Neural cell (in vitro differentiated cells): ENCODE data around the gene PRKCD. TPM values are rescaled to one million over a fixed set of nuclear protein-coding genes. Genes with fewer than 3 reads are reported as not detected.

Experiments used
- H2AFZ ChIP-seq: fragments of 200-600, 300-800 bp; sonication (generic), shearing (Covaris generic); 2 replicates; pipeline ENCODE4 v1.6.0; 2014; ENCODE audit warnings: low read depth, mild to moderate bottlenecking, antibody characterized with exemption, low read length, moderate library complexity
- H3F3A ChIP-seq: fragments of 200-600 bp; shearing (Covaris generic); 2 replicates; pipeline ENCODE4 v1.6.1; 2016; ENCODE audit warnings: mild to moderate bottlenecking, moderate library complexity, mixed read lengths, antibody characterized with exemption, low read length; ENCODE audit not compliant: insufficient read depth, poor library complexity, severe bottlenecking
- H3K27ac ChIP-seq: fragments of 200-600, 300-800 bp; sonication (generic), shearing (Covaris generic); 2 replicates; pipeline ENCODE4 v1.5.1; 2014; ENCODE audit warnings: mild to moderate bottlenecking, low read length, moderate library complexity
- H3K27me3 ChIP-seq: fragments of 300-800, 200-600 bp; sonication (generic), shearing (Covaris generic); 2 replicates; pipeline ENCODE4 v1.6.0; 2014; ENCODE audit warnings: mild to moderate bottlenecking, low read depth, low read length, moderate library complexity; ENCODE audit not compliant: insufficient read depth
- H3K36me3 ChIP-seq: fragments of 300-800, 200-600 bp; sonication (generic), shearing (Covaris generic); 2 replicates; pipeline ENCODE4 v1.5.1; 2014; ENCODE audit warnings: mild to moderate bottlenecking, antibody characterized with exemption, low read length, moderate library complexity; ENCODE audit not compliant: insufficient read depth
- H3K4me2 ChIP-seq: fragments of 300-800, 200-600 bp; sonication (generic), shearing (Covaris generic); 2 replicates; pipeline ENCODE4 v1.6.0; 2014; ENCODE audit warnings: mild to moderate bottlenecking, low read length
- H3K4me3 ChIP-seq: fragments of 300-800, 200-600 bp; sonication (generic), shearing (Covaris generic); 2 replicates; pipeline ENCODE4 v1.5.1; 2014; ENCODE audit warnings: mild to moderate bottlenecking, low read length, moderate library complexity
- H3K79me2 ChIP-seq: fragments of 200-600 bp; shearing (Covaris generic); replicated peaks from 2 replicates; pipeline ENCODE4 v1.6.0; 2014; ENCODE audit warnings: mild to moderate bottlenecking, low read length, moderate library complexity; ENCODE audit not compliant: insufficient read depth
- H3K9ac ChIP-seq: fragments of 300-800, 200-600 bp; sonication (generic), shearing (Covaris generic); 2 replicates; pipeline ENCODE4 v1.6.1; 2016; ENCODE audit warnings: mild to moderate bottlenecking, low read length, mixed read lengths
- H3K9me2 ChIP-seq: fragments of 200-600 bp; shearing (Covaris generic); 2 replicates; pipeline ENCODE4 v1.6.1; 2016; ENCODE audit warnings: mild to moderate bottlenecking, low read length, mixed read lengths; ENCODE audit not compliant: insufficient read depth
- H3K9me3 ChIP-seq: fragments of 200-600, 300-800 bp; sonication (generic), shearing (Covaris generic); 2 replicates; pipeline ENCODE4 v1.6.1; 2016; ENCODE audit warnings: mild to moderate bottlenecking, mixed run types, low read length, moderate library complexity, mixed read lengths
- H4K20me1 ChIP-seq: fragments of 200-600 bp; shearing (Covaris generic); 2 replicates; pipeline ENCODE4 v1.6.1; 2016; ENCODE audit warnings: mild to moderate bottlenecking, mixed run types; ENCODE audit not compliant: insufficient read depth
- CTCF ChIP-seq: fragments of 450-650 bp; IDR thresholded peaks from 2 replicates; pipeline ENCODE4 v1.5.1; 2014; ENCODE audit warnings: antibody characterized with exemption, mild to moderate bottlenecking, moderate library complexity; ENCODE audit not compliant: poor library complexity, severe bottlenecking
- EP300 ChIP-seq: fragments of 450-650 bp; conservative IDR thresholded peaks from 2 replicates; pipeline ENCODE4 v1.6.1; 2014; ENCODE audit warnings: antibody characterized with exemption, mild to moderate bottlenecking, moderate library complexity; ENCODE audit not compliant: poor library complexity, severe bottlenecking
- EZH2 ChIP-seq: fragments of 200-600, 300-800 bp; shearing (Covaris generic), sonication (generic); IDR thresholded peaks from 2 replicates; pipeline ENCODE4 v1.6.1; 2014; ENCODE audit warnings: antibody characterized with exemption, low read length, borderline replicate concordance, mild to moderate bottlenecking; ENCODE audit not compliant: insufficient read depth, poor library complexity, severe bottlenecking
- MXI1 ChIP-seq: fragments of 450-650 bp; conservative IDR thresholded peaks from 2 replicates; pipeline ENCODE4 v1.6.1; 2014; ENCODE audit warnings: antibody characterized with exemption, mild to moderate bottlenecking; ENCODE audit not compliant: poor library complexity, severe bottlenecking
- POLR2AphosphoS5 ChIP-seq: IDR thresholded peaks from 2 replicates; pipeline ENCODE4 v1.6.1; 2012
- RAD21 ChIP-seq: fragments of 450-650 bp; conservative IDR thresholded peaks from 2 replicates; pipeline ENCODE4 v1.6.1; 2014; ENCODE audit warnings: antibody characterized with exemption, mild to moderate bottlenecking, moderate library complexity
- REST ChIP-seq: IDR thresholded peaks from 2 replicates; pipeline ENCODE4 v1.6.1; 2012; ENCODE audit warnings: borderline replicate concordance
- SMC3 ChIP-seq: fragments of 450-650 bp; conservative IDR thresholded peaks from 2 replicates; pipeline ENCODE4 v1.6.1; 2014; ENCODE audit warnings: antibody characterized with exemption, mild to moderate bottlenecking, moderate library complexity; ENCODE audit not compliant: poor library complexity
- TAF1 ChIP-seq: IDR thresholded peaks from 2 replicates; pipeline ENCODE4 v1.6.1; 2012; ENCODE audit warnings: low read depth
- polyA plus RNA-seq: library from polyadenylated mRNA; depleted of rRNA; stranded (reverse); fragments of >200 nt; gene quantifications from 2 replicates; pipeline ENCODE4 v1.2.3, GENCODE V29; 2014

Gene PRKCD
- polyA plus RNA-seq, 1 donor from 2014 or later = not detected

- Histone ChIP-seq H3K27ac (no peak overlapping the region), H2AFZ (no peak overlapping the region), H3K9ac (no peak overlapping the region), H3K9me3 (no peaks in the 10 kb centered on the region), H4K20me1 (no peaks in the 10 kb centered on the region), H3K9me2 (no peaks in the 10 kb centered on the region), H3K4me2 (no peak overlapping the region), H3K79me2 (no peaks in the 10 kb centered on the region), H3F3A (no peaks in the 10 kb centered on the region), H3K27me3 (peaks cover 37% of the 10 kb centered on the region), H3K4me3 (no peak overlapping the region), H3K36me3 (no peaks in the 10 kb centered on the region)
- TF ChIP-seq SMC3 (no peak), TAF1 (no peak), REST (no peak), MXI1 (no peak), EZH2 (no peak), CTCF (no peak), RAD21 (no peak), EP300 (no peak), POLR2AphosphoS5 (no peak)
These were observed 5.2 kb upstream of the PRKCD start for GRCh38 chr3:53155760-53156159.

- peaks cover 41% of the 10 kb centered on the region for H3K27me3 ChIP-seq
- no peak overlapping the region for H3K4me3 ChIP-seq
- no peak overlapping the region for H2AFZ ChIP-seq
These were observed 4.6 kb upstream of the PRKCD start for GRCh38 chr3:53156368-53156834.

More at GRCh38 chr3:53156368-53156834, 4.6 kb upstream of the PRKCD start:
- Histone ChIP-seq H4K20me1 (no peaks in the 10 kb centered on the region), H3K27ac (no peak overlapping the region), H3K4me2 (no peak overlapping the region), H3K9me2 (no peaks in the 10 kb centered on the region), H3K9me3 (no peaks in the 10 kb centered on the region), H3F3A (no peaks in the 10 kb centered on the region), H3K36me3 (no peaks in the 10 kb centered on the region), H3K79me2 (no peaks in the 10 kb centered on the region), H3K9ac (no peak overlapping the region)
- TF ChIP-seq POLR2AphosphoS5 (no peak), CTCF (no peak)
